Brain microvascular endothelial cell (primary cell): ENCODE measurements around the gene ZNF18.

Experiments
- DNase-seq: peaks from one replicate; pipeline ENCODE4 v3.0.0-alpha.2; 2020
- H3K27ac ChIP-seq: fragments of 250-450 bp; sonication (Bioruptor Pico); 2 replicates; pipeline ENCODE4 v1.5.1; 2020; ENCODE audit warnings: mild to moderate bottlenecking, moderate library complexity
- H3K27me3 ChIP-seq: fragments of 250-450 bp; sonication (Bioruptor Pico); replicated peaks from 2 replicates; pipeline ENCODE4 v1.5.1; 2020; ENCODE audit warnings: mild to moderate bottlenecking
- H3K36me3 ChIP-seq: fragments of 250-450 bp; sonication (Bioruptor Pico); replicated peaks from 2 replicates; pipeline ENCODE4 v1.5.1; 2020; ENCODE audit warnings: mild to moderate bottlenecking
- H3K4me3 ChIP-seq: 2 replicates; pipeline ENCODE4 v1.5.1; 2011; ENCODE audit warnings: low read depth, mild to moderate bottlenecking, control low read depth, low read length, moderate library complexity
- in situ Hi-C: cut with HindIII; loops from 2 replicates; pipeline ENCODE4 v1.10.0; 2017; ENCODE audit warnings: low sequenced_read_pairs, low pct_ligation_motif_present
- TF ChIP-seq, protein P1 (sequence below): IDR thresholded peaks from 2 replicates; pipeline ENCODE4 v1.5.1; 2011; ENCODE audit warnings: low read depth, mild to moderate bottlenecking, moderate library complexity, low read length, control low read depth, inconsistent platforms; ENCODE audit errors: missing control alignments

Gene ZNF18

DNA sequence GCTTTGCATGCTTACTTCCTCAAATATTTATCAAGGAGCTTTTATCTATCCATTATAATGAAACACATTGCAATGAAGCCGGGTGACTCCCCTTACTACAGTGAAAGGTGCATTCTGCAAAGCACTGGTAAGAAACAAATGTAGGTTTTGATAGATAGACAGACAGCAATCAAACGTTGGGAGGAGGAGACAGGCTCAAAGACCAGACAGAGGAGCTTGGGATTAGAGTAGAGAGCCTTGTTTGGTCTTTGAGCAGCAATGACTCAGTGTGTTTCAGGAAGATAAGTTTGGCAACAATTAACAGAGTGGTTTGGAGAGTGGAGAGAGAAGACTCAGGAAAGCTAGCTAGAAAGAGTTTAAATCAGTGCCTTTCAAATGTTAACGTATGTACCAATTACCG is 68.8 kb downstream of the ZNF18 start:
- no peaks in the 10 kb centered on the region for H3K27me3 ChIP-seq
- in situ Hi-C loops, result no loop called here
- H3K36me3 ChIP-seq, result no peaks in the 10 kb centered on the region
- DNase-seq, result no peak
- TF ChIP-seq, protein P1, sequence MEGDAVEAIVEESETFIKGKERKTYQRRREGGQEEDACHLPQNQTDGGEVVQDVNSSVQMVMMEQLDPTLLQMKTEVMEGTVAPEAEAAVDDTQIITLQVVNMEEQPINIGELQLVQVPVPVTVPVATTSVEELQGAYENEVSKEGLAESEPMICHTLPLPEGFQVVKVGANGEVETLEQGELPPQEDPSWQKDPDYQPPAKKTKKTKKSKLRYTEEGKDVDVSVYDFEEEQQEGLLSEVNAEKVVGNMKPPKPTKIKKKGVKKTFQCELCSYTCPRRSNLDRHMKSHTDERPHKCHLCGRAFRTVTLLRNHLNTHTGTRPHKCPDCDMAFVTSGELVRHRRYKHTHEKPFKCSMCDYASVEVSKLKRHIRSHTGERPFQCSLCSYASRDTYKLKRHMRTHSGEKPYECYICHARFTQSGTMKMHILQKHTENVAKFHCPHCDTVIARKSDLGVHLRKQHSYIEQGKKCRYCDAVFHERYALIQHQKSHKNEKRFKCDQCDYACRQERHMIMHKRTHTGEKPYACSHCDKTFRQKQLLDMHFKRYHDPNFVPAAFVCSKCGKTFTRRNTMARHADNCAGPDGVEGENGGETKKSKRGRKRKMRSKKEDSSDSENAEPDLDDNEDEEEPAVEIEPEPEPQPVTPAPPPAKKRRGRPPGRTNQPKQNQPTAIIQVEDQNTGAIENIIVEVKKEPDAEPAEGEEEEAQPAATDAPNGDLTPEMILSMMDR, result no peak
- H3K27ac ChIP-seq, result no peak overlapping the region
- H3K4me3 ChIP-seq, result no peak overlapping the region
